Tibial nerve (tissue), 4 donors: Measurements from ENCODE around the gene KCNK2. TPM values are rescaled to one million over a fixed set of nuclear protein-coding genes. Genes with fewer than 3 reads are reported as not detected.

Source experiments
- DNase-seq, 2 donors: peaks; one replicate each; pipeline ENCODE4 v3.0.0-alpha.2; 2019; ENCODE audit warnings: low spot score in 2 of 2
- H3K27ac ChIP-seq, 4 donors: fragments of 200-600 bp; sonication (generic) in 3 of 4; one replicate each; pipeline ENCODE4 v1.5.1; 2017 to 2019; ENCODE audit warnings: mild to moderate bottlenecking in 1 of 4
- H3K27me3 ChIP-seq, 2 donors: fragments of 200-600 bp; sonication (generic) in 1 of 2; one replicate each; pipeline versions ENCODE4 v1.5.1 to v1.6.0; 2017 to 2019
- H3K36me3 ChIP-seq, 3 donors: fragments of 200-600 bp; sonication (generic); one replicate each; pipeline ENCODE4 v1.5.1; 2018 to 2019
- H3K4me1 ChIP-seq, 4 donors: fragments of 200-600 bp; sonication (generic) in 3 of 4; one replicate each; pipeline ENCODE4 v1.5.1; 2017 to 2019
- H3K4me3 ChIP-seq, 4 donors: fragments of 200-600 bp; sonication (generic) in 3 of 4; one replicate each; pipeline ENCODE4 v1.5.1; 2017 to 2019; ENCODE audit warnings: mild to moderate bottlenecking in 1 of 4, moderate library complexity in 1 of 4
- H3K9me3 ChIP-seq, 4 donors: fragments of 200-600 bp; sonication (generic) in 3 of 4; one replicate each; pipeline ENCODE4 v1.5.1; 2017 to 2019
- CTCF ChIP-seq, 5 experiments: fragments of 200-600 bp in 3 of 5; fragments of 450-650 bp in 2 of 5; sonication (generic) in 3 of 5; IDR thresholded peaks; one replicate each; pipeline ENCODE4 v1.5.1; 2016 to 2019; ENCODE audit warnings: antibody characterized with exemption in 5 of 5, mild to moderate bottlenecking in 3 of 5, moderate library complexity in 2 of 5
- EP300 ChIP-seq, 2 donors: sonication (generic); formaldehyde crosslinking; IDR thresholded peaks; one replicate each; pipeline ENCODE4 v1.6.1; 2017; ENCODE audit warnings: antibody characterized with exemption in 2 of 2, mild to moderate bottlenecking in 1 of 2
- POLR2A ChIP-seq, 2 donors: fragments of 450-650 bp; IDR thresholded peaks; one replicate each; pipeline ENCODE4 v1.6.1; 2017; ENCODE audit warnings: antibody characterized with exemption in 2 of 2, mild to moderate bottlenecking in 2 of 2, moderate library complexity in 2 of 2
- WGBS, 2 donors: methylation state at CpG; one replicate each; pipeline ENCODE4 v1.1.5; 2018; 5-methylcytosine and 5-hydroxymethylcytosine counted together
- total RNA-seq, 4 donors: library from RNA; depleted of rRNA; stranded (reverse); fragments of >200 nt; gene quantifications; one replicate each; pipeline ENCODE4 v1.1.0, GENCODE V29; 2016

Gene KCNK2
- total RNA-seq, 4 donors from 2014 or later, result 9.4 to 13.7 (median 12.2) TPM

GRCh38 chr1:215277532-215277931, 195.0 kb downstream of the KCNK2 start:
- DNase-seq, result no peak
- 24 to 25% methylated on average over 2 of the region's 2 CpGs for WGBS, 2 donors
- TF ChIP-seq CTCF (IDR thresholded peaks at IDR 0.05), result no peak
- no peak for TF ChIP-seq EP300 (IDR thresholded peaks at IDR 0.05)
- TF ChIP-seq POLR2A (IDR thresholded peaks at IDR 0.05), result no peak
- H3K9me3 ChIP-seq, result no peaks in the 10 kb centered on the region
- no peaks in the 10 kb centered on the region for H3K36me3 ChIP-seq
- no peaks in the 10 kb centered on the region for H3K27me3 ChIP-seq
- no peak overlapping the region for H3K4me3 ChIP-seq
- no peak overlapping the region for H3K27ac ChIP-seq
- peaks cover 0 to 3% (median 0%) of the 10 kb centered on the region in 4 donors for H3K4me1 ChIP-seq

- no peaks in the 10 kb centered on the region for H3K9me3 ChIP-seq
- WGBS, 2 donors, result 72 to 90% methylated on average over 3 of the region's 3 CpGs
- no peak for TF ChIP-seq CTCF (IDR thresholded peaks at IDR 0.05)
- no peak for TF ChIP-seq POLR2A (IDR thresholded peaks at IDR 0.05)
- no peak for TF ChIP-seq EP300 (IDR thresholded peaks at IDR 0.05)
- H3K27ac ChIP-seq, result no peak overlapping the region
- H3K4me3 ChIP-seq, result no peak overlapping the region
- H3K36me3 ChIP-seq, result no peaks in the 10 kb centered on the region
- H3K27me3 ChIP-seq, result no peaks in the 10 kb centered on the region
- H3K4me1 ChIP-seq, result no peaks in the 10 kb centered on the region
- no peak for DNase-seq
These were observed 197.1 kb downstream of the KCNK2 start for GRCh38 chr1:215279682-215280081.

- DNase-seq, result no peak
- Histone ChIP-seq H3K4me1 (no peaks in the 10 kb centered on the region), H3K4me3 (no peak overlapping the region), H3K36me3 (no peaks in the 10 kb centered on the region), H3K9me3 (no peaks in the 10 kb centered on the region), H3K27ac (no peak overlapping the region), H3K27me3 (no peaks in the 10 kb centered on the region)
- WGBS, 2 donors, result 77 to 85% methylated on average over 3 of the region's 3 CpGs
- no peak for TF ChIP-seq EP300 (IDR thresholded peaks at IDR 0.05)
These were observed 200.0 kb downstream of the KCNK2 start for GRCh38 chr1:215282557-215282956.

DNA sequence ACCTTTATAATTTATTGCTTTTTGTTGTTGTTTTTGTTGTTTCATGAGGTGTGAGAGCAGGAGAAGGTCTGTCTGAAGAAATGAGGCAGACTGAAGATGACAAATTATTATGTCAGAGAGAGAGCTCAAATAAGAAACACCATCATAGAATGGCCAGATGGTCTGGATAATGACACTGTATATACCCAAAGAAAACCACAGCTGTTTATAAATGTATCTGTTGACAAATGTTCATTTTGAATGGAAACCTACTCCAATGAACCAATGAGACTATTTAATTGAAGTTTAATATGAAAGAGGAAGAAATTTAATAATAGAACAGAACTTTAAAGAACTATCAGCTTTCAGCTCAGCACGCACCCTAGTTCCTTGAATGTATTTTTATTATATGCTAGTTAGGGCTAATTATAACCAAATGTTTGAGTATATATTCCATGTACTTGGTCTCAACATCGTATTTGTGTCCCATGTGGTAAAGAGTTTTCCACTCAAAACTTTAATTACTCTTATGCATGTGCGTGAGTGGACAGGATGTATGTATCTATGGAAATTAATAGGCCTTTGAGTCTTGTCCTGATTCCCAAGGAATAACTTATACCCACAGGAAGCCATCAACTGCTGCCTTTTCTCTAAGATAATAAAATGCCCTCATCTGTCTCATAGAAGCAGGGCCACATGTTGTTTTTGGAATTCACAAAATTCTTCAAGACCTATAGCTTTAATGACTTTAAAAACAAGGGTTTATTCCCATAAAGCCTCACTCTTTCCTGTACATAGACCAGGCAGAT, 202.7 kb downstream of the KCNK2 start:
- TF ChIP-seq EP300 (IDR thresholded peaks at IDR 0.05) (no peak), POLR2A (IDR thresholded peaks at IDR 0.05) (no peak), CTCF (IDR thresholded peaks at IDR 0.05) (no peak)

More for the DNA sequence above, 202.7 kb downstream of the KCNK2 start:
- Histone ChIP-seq H3K36me3 (no peaks in the 10 kb centered on the region), H3K4me3 (no peak overlapping the region), H3K9me3 (no peaks in the 10 kb centered on the region), H3K27ac (no peak overlapping the region), H3K4me1 (no peaks in the 10 kb centered on the region), H3K27me3 (no peaks in the 10 kb centered on the region)
- WGBS, 2 donors, result 70 to 71% methylated on average over 3 of the region's 3 CpGs
- DNase-seq, result no peak
